ENCODE measurements around the gene ATF6.

- TF ChIP-seq, protein P1, sequence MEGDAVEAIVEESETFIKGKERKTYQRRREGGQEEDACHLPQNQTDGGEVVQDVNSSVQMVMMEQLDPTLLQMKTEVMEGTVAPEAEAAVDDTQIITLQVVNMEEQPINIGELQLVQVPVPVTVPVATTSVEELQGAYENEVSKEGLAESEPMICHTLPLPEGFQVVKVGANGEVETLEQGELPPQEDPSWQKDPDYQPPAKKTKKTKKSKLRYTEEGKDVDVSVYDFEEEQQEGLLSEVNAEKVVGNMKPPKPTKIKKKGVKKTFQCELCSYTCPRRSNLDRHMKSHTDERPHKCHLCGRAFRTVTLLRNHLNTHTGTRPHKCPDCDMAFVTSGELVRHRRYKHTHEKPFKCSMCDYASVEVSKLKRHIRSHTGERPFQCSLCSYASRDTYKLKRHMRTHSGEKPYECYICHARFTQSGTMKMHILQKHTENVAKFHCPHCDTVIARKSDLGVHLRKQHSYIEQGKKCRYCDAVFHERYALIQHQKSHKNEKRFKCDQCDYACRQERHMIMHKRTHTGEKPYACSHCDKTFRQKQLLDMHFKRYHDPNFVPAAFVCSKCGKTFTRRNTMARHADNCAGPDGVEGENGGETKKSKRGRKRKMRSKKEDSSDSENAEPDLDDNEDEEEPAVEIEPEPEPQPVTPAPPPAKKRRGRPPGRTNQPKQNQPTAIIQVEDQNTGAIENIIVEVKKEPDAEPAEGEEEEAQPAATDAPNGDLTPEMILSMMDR (IDR thresholded peaks at IDR 0.05), result no peak
- TF ChIP-seq, protein P2, sequence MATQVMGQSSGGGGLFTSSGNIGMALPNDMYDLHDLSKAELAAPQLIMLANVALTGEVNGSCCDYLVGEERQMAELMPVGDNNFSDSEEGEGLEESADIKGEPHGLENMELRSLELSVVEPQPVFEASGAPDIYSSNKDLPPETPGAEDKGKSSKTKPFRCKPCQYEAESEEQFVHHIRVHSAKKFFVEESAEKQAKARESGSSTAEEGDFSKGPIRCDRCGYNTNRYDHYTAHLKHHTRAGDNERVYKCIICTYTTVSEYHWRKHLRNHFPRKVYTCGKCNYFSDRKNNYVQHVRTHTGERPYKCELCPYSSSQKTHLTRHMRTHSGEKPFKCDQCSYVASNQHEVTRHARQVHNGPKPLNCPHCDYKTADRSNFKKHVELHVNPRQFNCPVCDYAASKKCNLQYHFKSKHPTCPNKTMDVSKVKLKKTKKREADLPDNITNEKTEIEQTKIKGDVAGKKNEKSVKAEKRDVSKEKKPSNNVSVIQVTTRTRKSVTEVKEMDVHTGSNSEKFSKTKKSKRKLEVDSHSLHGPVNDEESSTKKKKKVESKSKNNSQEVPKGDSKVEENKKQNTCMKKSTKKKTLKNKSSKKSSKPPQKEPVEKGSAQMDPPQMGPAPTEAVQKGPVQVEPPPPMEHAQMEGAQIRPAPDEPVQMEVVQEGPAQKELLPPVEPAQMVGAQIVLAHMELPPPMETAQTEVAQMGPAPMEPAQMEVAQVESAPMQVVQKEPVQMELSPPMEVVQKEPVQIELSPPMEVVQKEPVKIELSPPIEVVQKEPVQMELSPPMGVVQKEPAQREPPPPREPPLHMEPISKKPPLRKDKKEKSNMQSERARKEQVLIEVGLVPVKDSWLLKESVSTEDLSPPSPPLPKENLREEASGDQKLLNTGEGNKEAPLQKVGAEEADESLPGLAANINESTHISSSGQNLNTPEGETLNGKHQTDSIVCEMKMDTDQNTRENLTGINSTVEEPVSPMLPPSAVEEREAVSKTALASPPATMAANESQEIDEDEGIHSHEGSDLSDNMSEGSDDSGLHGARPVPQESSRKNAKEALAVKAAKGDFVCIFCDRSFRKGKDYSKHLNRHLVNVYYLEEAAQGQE (IDR thresholded peaks at IDR 0.05; ENCODE audit: insufficient read depth in 1 of 2, low read depth in 2 of 2, low read length in 1 of 2), result no peak
- TF ChIP-seq SIN3A (IDR thresholded peaks at IDR 0.05; ENCODE audit: borderline replicate concordance, insufficient read depth, low read depth, low read length), result no peak
Observed at GRCh38 chr1:161900160-161900559, 134.0 kb downstream of the ATF6 start.

Measured in Panc1 (cell line).